Stimulated activated CD8-positive, alpha-beta memory T cell treated with anti-CD3 and anti-CD28 coated beads, Interleukin-7, amount 100 ng/mL, for 1 hour (primary cell): ENCODE measurements around the gene ATRN.
"Not testable (repeated sequence)": the region's sequence is repeated elsewhere in the genome, so short reads cannot be mapped to it uniquely, and the experiment has no call there.

Experiments
- DNase-seq, 2 donors: peaks; one replicate each; pipeline ENCODE4 v3.0.0-alpha.2; 2020; ENCODE audit warnings: low read depth in 2 of 2

Gene ATRN

DNA sequence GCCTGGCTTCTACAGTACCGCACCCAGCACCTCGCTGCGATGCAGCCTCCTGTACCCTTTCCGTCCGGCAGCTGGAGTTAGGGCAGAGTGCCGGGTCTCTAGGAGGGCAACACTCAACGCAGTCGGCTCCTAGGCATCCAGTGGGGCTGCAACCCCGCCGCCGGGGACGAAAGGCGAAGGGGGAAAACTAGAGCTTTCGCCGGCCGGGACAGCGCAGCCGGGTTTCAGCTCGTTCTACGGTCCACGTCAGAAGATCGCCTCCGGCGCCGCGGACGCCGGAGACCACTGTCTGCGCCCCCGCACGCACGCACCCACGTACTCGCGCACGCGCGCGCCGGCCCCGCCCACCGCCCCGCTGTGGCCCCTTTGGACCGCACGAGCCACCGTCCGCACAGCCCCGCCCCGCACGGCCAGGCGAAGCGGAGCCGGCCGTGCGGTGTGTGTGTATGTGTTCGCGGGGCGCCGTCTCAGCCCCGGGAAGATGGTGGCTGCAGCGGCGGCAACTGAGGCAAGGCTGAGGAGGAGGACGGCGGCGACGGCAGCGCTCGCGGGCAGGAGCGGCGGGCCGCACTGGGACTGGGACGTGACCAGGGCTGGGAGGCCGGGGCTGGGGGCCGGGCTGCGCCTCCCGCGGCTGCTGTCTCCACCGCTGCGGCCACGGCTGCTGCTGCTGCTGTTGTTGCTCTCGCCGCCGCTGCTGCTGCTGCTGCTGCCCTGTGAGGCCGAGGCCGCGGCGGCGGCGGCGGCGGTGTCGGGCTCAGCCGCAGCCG lies at the start of gene ATRN:
TSS of gene ATRN (plus strand) at position 392 of the 770 bp plus-strand sequence. CDS start at position 482, 90 bp downstream.
- peak; percentile 76 to 80 for DNase-seq

DNA sequence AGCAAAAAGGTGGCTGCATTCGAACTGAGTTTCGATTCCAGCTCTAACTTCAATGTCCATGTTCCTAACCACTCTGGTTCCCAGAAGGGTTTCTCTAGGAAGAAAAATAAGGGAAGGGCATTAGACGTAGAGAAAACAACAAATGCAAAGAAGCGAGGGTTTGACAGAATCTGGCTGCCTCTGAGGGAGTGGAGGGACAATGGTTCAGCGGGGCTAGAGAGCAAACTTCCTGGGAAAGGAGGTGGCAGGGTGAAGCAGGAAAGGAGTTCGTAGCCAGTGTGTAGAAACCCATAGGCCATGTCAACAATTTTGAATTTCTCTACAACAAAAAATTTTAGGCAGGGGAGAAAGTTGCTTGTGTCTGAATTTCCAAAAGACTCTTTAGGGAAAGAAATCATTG lies 48.8 kb upstream of the ATRN start:
- DNase-seq = no peak

DNA sequence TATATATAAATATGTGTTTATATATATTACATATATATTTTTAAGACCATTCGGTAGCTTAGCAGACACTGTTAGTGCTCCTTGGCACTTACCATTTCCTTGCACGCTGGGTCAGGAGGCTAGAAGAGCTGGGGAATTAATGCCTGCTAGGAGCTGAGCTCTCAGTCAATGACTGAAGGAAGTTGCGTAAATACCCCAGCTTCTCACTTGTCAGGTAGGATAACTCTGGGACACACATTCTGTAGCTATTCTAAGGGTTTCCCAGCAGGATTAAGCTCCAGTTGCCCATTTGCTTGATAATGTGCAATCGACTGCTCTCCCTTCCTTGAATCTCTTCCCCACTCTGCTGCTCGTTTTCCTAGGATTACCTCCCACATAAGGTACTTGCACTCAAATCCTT lies 47.7 kb upstream of the ATRN start:
- DNase-seq = no peak

DNA sequence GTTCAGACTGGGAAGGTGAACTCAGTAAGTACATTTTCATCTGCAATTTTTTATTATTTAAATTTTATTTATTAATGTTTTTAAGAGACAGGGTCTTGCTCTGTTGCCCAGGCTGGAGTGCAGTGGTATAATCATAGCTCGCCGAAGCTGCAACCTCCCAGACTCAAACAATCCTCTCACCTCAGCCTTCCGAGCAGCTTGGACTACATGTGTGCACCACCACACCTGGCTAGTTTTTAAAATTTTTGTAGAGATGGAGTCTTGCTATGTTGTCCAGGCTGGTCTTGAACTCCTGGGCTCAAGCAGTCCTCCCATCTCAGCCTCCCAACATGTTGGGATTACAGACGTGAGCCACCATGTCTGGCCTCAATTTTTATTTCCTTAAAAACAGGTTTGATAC lies 44.1 kb upstream of the ATRN start:
- DNase-seq = not testable (repeated sequence)

DNA sequence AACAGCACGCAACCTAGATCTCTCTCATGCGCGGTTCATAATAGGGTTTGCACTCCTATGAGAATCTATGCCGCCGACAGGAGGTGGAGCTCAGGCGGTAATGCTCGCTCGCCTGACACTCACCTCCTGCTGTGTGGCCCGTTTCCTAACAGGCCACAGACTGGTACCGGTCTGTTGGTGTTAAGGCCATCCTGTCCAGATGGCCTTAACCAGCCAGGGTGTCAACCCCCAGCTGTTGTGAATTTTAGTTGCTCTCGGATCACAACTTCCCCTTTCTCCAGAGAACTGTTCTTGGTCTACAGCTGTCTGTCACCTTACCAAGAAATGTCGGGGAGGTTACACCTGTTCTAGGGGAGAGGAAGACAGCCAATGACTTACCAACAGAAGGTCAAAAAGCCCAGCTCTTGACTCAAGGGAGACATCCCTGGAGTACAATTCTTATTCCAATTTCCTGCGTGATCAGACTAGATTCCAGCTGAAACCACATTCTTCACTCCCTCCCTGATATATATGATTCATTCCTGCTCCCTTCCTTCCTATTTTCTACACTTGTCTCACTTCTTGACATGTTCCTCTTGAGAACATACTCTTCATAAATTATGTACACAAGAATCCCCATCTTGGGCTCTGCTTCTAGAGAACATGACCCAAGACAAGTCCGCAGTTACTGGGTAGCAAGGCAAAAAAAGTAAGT lies 40.3 kb upstream of the ATRN start:
- no peak for DNase-seq

DNA sequence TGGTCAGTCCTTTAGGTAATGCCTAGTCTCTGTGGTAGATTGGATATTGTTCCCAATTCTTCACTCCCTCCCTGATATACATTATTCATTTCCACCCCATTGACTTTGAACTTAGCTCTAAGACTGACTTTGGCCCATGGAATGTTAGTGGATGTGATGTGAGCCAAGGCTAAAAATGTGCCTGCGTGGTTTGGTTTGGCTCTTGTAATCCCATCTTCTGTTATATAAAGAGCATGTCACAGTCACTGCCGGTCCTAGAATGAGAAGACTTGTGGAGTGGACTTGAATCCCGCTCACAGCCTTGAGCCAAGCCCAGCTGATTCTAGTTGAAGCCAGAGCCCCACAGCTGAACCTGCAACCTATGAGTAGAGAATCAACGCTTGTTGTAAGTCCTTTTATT lies 39.7 kb upstream of the ATRN start:
- DNase-seq = no peak

DNA sequence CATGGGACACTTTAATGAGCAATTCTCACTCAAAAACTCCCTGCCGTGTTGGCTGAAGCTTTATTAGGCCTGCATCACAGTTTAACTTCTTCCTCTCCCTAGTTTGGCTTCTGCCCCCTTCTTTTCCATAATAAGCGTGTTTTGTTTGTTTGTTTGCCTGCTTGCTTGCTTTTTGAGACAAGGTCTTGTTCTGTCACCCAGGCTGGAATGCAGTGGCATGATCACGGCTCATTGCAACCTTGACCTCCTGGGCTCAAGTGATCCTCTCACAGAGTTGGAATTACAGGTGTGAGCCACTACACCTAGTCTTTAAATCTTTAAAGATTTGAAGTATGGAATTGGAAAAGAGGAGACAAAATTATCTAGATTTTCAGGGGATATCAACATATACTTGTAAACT lies 38.0 kb upstream of the ATRN start:
- no peak for DNase-seq

DNA sequence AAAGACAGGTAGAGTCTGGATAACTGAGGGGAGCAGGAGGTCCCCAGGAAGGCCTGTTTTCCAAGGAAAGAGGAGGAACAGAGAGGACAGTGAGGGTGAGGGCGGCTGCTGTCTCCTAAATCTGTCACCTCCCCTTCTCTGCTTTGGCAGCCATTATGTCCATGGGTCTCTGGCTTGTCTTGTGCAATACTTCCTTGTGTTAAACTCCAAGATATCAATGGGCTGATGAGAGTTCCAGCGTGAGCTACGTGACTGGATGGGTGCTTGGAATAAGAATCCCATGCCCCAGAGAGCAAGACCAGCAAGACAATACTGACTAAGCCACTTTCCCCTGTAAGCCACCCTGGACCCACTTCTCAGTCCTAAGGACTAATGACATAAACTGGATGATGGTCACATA lies 37.1 kb upstream of the ATRN start:
- DNase-seq = no peak

DNA sequence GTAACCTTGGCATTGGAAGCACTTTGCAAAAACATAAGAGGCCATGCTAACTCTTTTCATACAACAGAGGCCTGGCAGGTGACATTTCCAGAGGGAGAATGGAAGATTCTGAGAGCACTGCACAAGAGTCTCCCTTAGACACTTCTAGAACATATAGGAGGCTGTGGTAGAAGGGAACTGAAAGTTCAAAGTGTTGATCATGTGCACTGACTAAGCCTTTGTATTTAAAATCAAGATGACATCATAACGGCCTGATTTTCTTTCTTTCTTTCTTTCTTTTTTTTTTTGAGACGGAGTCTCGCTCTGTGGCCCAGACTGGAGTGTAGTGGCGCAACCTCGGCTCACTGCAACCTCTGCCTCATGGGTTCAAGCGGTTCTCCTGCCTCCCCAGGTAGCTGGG lies 36.6 kb upstream of the ATRN start:
- no peak for DNase-seq

DNA sequence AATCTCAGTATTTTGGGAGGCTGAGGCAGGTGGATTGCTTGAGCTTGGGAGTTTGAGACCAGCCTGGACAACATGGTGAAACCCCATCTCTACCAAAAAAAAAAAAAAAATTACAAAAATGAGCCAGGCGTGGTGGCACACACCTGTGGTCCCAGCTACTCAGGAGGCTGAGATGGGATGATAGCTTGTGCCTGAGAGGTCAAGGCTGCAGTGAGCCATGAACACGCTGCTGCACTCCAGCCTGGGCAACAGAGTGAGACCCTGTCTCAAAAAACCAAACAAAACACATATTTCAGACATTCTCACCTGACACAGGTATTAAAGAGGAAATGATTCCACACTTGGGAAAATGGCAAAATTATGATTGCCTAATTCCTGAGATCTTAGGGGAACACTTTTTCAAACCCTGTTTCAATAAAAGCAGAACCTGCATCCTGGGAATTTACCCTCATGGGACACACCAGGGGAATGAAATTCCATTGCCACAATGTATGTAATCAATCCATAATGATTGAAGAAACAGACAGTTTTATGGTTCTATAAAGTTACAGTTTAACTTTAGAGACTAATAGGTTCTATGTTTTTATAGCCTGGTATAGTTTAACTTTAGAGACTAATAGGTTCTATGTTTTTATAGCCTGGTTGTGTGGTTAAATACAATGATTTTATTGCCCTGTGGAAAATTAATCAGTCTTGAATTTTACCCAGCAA lies 33.8 kb upstream of the ATRN start:
- no peak for DNase-seq

DNA sequence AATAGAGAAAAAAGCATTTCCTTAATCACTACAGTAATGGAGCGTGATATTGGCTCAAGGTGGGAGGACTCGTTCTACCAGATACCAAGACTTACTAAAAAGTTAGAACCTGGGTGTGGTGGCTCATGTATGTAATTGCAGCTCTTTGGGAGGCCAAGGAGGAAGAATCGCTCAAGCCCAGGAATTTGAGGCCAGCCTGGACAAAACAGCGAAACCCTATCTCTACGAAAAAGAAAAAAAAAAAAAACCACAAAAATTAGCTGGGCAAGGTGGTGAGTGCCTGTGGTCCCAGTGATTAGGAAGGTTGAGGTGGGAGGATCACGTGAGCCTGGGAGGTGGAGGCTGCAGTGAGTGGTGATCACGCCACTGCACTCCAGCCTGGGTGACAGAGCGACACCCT lies 24.0 kb upstream of the ATRN start:
- no peak for DNase-seq

DNA sequence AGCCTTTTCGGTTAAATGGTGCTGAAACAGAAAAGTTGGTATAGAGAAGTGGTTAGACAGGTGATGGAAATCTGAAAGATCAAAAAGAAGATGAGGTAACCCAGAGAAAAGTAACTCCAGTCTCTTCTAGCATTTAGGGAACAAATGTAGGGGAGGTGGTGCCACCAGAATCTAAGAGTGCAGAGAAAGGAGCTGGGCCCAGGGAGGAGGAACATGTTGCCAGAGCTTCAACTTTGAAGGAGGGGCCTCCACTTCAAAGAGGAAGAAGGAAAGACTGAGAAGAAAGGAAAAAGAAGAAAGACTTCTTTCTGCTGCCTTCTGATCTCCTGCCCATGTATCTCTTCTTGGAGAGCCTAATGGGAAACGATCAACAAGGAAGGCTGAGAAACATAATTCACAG lies 23.5 kb upstream of the ATRN start:
- no peak for DNase-seq

DNA sequence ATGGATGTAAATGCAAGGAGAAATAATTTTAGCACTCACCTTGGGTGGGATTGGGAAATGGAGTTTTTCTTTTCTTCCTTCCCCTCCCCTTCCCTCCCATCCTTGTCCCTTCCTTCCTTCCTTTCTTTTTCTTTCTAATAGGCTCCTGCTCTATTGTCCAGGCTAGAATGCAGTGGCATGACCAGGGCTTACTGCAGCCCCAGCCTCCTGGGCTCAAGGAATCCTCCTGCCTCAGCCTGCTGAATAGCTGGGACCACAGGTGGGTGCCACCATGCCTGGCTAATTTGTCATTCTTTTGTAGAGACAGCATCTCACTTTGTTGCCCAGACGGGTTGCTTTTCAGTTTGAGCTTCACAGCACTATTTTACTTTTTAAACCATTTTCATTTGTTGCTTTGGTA lies 21.5 kb upstream of the ATRN start:
- DNase-seq = no peak

DNA sequence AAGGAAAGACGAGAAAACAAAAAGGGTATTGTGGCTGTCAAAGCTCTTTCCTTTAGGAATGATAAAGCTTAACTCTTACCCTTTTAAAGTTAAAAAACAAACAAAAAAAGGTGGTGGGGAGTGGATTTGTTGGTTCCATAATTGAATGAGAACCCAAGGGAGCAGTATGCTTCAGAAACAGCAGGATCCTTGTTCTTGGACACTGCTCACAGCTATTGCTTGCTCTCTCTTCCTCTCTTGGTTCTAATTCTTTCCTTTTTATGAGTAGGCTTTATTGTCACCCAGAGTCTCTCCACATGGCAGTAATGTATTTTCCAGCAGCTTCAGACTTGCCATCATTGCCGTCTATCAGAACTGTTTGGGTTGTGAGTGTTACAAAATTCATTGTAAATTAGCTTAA lies 18.7 kb upstream of the ATRN start:
- no peak for DNase-seq

DNA sequence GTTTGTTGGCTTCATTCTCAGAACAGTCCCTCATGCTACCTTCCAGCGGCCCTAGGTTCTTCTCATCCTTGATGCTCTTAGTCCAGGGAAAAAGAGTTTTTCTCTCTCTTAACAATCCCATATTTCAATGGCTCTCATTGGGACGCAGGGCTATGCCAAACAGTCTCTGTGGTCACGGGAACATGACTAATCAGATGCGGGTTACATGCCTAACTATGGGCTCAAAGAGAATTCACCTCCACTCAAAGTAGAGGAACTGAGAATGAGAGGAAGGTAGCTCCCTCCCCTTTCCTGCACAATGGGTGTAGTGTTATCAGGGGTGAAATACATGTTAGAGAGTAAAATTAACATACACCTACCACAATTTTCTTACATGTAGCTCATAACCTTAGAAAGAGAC lies 18.1 kb upstream of the ATRN start:
- no peak for DNase-seq

DNA sequence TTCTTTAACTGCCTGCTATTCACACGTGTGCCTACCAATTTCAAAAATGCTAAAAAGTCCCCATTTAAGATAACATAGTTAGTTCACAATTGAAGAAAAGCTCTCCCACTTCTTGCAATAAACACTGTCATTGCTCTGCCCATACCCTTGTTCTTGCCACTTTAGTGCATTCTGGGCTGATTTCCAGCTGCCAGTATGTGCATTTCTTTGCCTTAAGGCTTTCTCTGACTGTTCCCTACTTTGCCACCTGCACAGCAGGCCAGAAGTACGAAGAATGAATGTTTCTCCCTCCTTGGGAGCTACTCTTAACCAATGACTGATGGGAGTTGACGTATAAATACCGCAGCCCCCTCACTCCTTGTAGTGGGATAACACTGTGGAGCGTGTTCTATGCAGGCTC lies 16.0 kb upstream of the ATRN start:
- no peak for DNase-seq

DNA sequence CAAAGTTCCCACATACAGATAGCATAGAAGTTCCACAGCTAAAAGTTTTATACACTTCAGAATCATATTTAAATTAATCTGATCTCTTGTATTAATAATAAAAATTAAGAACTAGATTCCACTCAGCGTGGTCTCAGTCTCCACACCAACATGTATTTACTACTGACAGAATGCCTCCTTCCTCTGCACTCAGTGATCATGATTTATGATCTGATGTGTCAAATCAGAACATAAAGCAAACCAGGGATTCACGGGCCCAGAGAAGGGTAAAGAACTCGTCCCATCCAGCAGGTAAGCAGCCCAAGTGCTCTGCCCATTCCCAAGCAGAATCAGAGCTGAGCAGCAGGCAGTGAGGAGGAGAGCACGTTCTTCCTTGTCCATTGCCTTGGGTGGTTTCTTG lies 14.2 kb upstream of the ATRN start:
- DNase-seq = no peak

DNA sequence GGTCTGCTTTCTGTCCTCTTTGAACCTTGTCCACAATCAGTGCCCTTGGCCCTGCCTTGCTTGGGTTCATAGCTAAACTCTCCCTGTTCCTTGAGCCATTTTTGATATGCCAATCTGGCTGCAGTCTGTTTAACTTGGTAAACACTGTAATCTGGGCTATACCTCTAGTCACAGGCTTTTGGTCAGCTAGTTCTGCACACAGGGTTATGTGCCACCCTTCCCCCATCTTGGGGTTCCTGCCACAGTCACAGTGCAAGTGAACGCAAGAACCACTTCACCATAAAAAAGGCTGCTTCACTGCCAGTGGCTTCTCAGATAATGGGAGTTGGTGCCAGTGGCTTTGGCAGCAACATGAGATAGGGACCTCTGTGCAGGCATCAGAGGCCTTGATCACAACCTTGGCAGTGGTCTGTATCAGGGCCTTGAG lies 10.9 kb upstream of the ATRN start:
- DNase-seq = no peak

DNA sequence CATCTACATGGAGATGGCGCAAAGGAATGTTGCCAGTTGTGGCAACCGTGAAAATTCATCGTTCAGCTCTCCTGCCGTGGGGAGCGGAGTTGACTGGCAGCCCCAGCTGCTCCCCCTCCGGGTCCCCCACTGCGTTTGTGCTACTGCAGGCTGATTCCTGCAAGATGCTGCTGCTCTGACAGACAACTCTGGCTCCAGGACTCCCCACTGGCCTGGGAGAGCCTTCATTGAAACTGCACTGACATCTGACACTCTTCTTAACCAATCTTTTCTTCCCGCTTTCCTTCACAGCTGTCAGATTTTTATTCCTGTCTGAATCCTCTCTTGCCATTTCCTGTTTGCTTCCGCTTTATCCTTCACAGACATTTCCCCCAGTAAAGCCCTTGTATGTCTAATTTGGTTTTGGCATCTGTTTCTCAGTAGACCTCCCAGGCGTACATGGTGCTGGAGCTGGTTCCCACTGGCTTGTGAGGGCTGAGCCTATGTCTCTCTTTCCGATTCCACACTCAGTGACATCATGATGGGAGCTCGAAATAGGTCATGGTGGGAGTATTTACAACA lies 9.5 kb upstream of the ATRN start:
- no peak for DNase-seq

DNA sequence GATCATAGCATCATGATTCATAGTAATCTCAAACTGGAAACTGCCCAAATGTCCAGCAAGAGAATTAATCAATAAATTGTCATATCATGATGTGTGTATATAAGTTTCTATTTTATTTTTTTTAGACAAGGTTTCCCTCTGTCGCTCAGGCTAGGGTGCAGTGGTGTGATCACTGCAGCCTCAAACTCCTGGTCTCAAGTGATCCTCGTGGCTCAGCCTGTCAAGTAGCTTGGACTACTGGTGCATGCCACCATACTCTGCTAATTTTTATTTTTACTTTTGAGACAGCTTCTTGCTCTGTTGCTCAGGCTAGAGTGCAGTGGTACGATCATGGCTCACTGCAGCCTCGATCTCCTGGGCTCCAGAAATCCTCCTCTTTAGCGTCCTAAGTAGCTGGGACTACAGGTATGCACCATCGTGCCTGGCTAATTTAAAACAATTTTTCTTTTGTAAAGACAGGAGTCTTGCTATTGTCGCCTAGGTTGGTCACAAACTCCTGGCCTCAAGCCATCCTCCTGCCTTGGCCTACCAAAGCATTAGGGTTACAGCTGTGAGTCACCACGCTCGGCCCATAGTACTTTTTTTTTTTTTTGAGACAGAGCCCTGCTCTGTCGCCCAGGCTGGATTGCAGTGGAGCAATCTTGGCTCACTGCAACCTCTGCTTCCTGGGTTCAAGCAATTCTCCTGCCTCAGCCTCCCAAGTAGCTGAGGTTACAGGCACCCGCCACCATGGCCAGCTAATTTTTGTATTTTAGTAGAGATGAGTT lies 8.7 kb upstream of the ATRN start:
- DNase-seq = no peak

DNA sequence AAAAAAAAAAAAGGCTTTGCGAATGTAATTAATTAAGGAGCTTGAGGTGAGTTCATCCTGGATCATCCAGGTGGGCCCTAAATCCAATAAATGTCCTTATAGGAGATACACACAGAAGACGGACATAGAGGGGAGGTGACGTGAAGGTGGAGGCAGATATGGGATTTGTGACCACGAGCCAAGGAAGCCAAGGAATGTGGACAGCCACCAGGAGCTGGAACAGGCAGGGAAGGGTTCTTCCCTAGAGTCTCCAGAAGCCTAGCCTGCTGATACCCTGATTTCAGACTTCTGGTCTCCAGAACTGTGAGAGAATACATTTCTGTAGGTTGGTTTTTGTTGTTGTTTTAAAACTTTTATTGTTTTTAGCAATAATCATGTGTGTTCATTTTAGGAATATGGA lies 6.7 kb upstream of the ATRN start:
- no peak for DNase-seq

DNA sequence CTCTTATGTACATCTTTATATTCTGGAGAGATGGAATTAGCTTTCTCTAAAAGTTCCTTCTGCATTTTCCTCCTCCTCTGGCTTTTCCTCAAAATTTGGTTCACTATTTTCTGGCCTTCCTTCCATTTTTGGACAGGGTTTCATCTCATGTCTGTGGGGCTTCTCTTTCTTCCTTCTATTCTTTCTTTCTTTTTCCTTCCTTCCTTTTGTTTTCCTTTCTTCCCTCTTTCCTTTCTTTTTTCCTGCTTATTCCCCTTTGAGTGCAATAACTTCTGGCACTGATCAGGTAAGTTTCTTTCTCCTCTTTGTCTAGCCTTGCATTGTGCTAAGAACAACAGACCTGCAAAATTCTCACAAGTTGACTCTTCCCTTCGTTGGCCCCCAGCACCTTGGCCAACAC lies 5.5 kb upstream of the ATRN start:
- DNase-seq = no peak
